Kidney epithelial cell (primary cell): ENCODE data around the gene A2M. TPM values are rescaled to one million over a fixed set of nuclear protein-coding genes. Genes with fewer than 3 reads are reported as not detected.

Experiments used
- DNase-seq: peaks from one replicate; pipeline ENCODE4 v3.0.0-alpha.2; 2010; ENCODE audit warnings: low read depth
- H3K27me3 ChIP-seq: 2 replicates; pipeline ENCODE4 v1.6.0; 2011; ENCODE audit warnings: low read length; ENCODE audit not compliant: control insufficient read depth, insufficient read depth
- H3K36me3 ChIP-seq: 2 replicates; pipeline ENCODE4 v1.5.1; 2011; ENCODE audit warnings: low read length; ENCODE audit not compliant: control insufficient read depth, insufficient read depth
- H3K4me3 ChIP-seq: 2 replicates; pipeline ENCODE4 v1.5.1; 2011; ENCODE audit warnings: low read depth, mild to moderate bottlenecking, control low read depth, low read length
- CTCF ChIP-seq: IDR thresholded peaks from 2 replicates; pipeline ENCODE4 v1.5.1; 2011; ENCODE audit warnings: mild to moderate bottlenecking, moderate library complexity, low read length, control low read depth, inconsistent platforms; ENCODE audit not compliant: insufficient read depth, poor library complexity, severe bottlenecking
- total RNA-seq: library from RNA; depleted of rRNA; stranded (reverse); fragments of >200 nt; gene quantifications from 2 replicates; pipeline ENCODE4 v1.2.3, GENCODE V29; 2015

The A2M gene
- total RNA-seq, 1 donor from 2014 or later = 5.1 TPM

DNA sequence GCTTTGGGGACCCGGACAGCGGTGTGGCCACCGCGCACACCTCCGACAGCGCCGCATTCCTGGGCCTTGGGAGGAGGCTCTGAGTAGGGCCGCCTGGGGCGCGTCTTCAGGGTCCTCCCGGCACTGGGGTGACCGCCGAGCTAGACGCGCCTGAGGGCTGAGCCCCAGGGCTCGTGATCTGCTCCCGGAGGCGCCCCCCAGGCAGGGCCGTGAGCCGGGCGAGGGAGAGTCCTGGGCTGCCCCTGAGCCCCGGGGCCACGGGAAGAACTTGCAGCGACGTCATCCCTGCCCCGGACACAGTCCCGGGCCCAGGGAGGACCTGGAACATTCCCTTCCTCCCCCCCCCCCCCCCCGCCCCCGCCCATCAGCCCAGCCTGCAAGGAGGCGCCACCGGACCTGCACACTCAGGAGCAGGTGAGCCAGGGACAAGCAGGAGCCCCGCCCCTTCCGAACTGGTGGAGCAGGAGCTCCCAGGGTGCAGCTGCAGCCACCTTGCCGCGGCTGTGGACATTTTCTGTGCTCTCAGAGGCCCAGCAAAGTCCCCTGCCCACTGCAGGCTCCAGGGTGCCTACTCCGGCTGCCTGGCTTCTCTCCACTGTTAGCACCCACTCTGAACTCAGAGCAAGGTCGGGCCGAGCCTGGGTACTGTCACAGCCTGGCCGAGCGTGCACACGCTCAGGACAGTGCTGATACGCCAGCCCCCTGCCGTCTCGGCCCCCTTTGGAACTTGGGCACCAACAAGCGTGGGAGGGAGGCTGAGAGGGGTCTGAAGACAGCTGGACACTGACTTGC lies 50.7 kb downstream of the A2M start:
- peak overlapping the region; percentile 59 for H3K4me3 ChIP-seq
- H3K36me3 ChIP-seq = no peaks in the 10 kb centered on the region
- no peaks in the 10 kb centered on the region for H3K27me3 ChIP-seq
- TF ChIP-seq CTCF = no peak
- DNase-seq = peak; percentile 23

DNA sequence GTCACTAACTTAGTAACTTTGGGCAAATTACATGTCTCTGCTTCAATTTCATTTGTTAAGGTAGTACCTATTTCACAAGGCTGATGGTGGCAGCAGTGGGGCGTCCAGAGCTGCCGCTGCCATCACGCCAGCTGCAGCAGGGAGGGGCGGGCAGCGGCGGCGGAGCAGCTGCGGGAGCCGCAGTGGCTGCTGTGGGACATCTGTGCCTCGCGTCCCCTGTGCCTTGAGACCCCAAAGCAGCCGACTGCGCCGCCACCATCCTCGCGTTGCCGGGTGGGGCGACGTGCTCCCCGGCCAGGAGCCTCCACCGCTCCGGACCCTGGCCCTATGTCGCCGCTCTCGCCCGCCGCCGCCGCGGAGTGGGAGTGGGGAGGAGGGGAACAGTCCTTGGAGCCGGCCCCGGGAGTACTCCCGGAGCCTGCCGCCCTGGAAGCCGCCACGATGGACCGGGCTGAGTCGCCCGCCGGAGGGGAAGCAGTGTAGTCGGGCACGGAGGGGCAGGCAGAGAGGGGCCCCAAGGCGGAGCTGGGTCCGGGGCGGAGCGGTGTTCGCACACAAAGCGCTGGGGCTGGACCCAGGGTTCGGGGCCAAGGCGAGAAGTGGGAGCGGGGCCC lies 51.4 kb downstream of the A2M start:
- no peak for DNase-seq
- H3K4me3 ChIP-seq = peak overlapping the region; percentile 59
- H3K36me3 ChIP-seq = no peaks in the 10 kb centered on the region
- peak; percentile 34 for TF ChIP-seq CTCF
- no peaks in the 10 kb centered on the region for H3K27me3 ChIP-seq

DNA sequence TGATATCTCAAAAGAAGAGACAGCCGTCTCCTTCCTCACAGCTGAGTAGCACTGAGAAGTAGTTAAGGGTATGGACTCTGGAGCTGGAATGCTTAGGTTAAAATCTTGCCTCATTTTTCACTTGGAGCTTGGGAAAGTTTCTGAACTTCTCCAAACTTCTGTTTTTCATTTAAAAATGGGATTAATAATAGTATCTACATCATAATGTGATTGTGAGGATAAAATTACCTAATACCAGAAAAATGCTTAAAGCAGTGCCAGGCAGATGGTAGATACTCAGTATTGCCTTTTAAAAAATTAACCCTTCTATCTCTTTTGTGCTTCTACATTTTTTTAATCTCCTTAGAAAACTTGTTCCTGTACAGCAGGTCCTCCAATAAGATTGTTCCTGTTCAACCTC lies 63.1 kb downstream of the A2M start:
- Histone ChIP-seq H3K4me3 (no peak overlapping the region), H3K36me3 (no peaks in the 10 kb centered on the region), H3K27me3 (no peaks in the 10 kb centered on the region)
- no peak for TF ChIP-seq CTCF
- no peak for DNase-seq

DNA sequence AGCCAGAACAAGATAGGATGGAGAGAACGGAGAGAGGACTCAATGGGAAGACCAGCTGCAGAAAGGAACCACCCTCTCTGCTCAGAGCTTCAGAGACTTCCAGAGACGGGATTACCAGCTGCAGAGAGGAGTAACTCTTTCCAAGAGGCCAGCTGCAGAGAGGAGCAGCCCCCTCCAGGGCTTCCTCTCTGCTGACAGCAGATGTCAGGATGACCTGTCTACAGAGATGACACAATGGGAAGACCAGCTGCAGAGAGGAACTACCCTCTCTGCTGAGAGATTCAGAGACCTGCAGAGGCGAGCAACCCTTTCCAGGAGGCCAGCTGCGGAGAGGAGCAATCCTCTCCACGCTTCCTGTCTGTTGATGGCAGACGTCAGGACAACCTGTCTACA lies 64.6 kb downstream of the A2M start:
- H3K4me3 ChIP-seq = no peak overlapping the region
- H3K27me3 ChIP-seq = no peaks in the 10 kb centered on the region
- no peak for TF ChIP-seq CTCF
- H3K36me3 ChIP-seq = no peaks in the 10 kb centered on the region
- DNase-seq = no peak

GRCh38 chr12:9050521-9051157 lies 65.1 kb downstream of the A2M start:
- no peak for TF ChIP-seq CTCF
- Histone ChIP-seq H3K4me3 (no peak overlapping the region), H3K36me3 (no peaks in the 10 kb centered on the region), H3K27me3 (no peaks in the 10 kb centered on the region)
- no peak for DNase-seq
